Measurements from ENCODE around the gene SRL.

GRCh38 chr16:4206680-4207079 lies 35.2 kb downstream of the SRL start:
- TF ChIP-seq POLR2A (IDR thresholded peaks at IDR 0.05) (no peak), CTCF (IDR thresholded peaks at IDR 0.05) (no peak)

Measured in adrenal gland (tissue), 5 donors.